ENCODE results near the gene SETDB2. TPM values are rescaled to one million over a fixed set of nuclear protein-coding genes. Genes with fewer than 3 reads are reported as not detected.

SETDB2 gene
- total RNA-seq, 1 donor, result 13.8 TPM

GRCh38 chr13:49539313-49539712 lies 95.2 kb downstream of the SETDB2 start:
- Histone ChIP-seq H3K4me3 (ENCODE audit: insufficient read depth, low read length) (no peak overlapping the region), H3K27ac (ENCODE audit: low read depth, low read length) (no peak overlapping the region), H2AFZ (ENCODE audit: low read length) (no peak overlapping the region), H3K36me3 (ENCODE audit: insufficient read depth, low read length) (peaks cover 30% of the 10 kb centered on the region), H4K20me1 (ENCODE audit: insufficient read depth, low read length) (no peaks in the 10 kb centered on the region), H3K27me3 (ENCODE audit: insufficient read depth, low read length) (no peaks in the 10 kb centered on the region), H3K4me2 (ENCODE audit: insufficient read depth, low read length) (no peak overlapping the region), H3K79me2 (ENCODE audit: insufficient read depth, low read length) (no peaks in the 10 kb centered on the region), H3K4me1 (ENCODE audit: insufficient read depth, low read length) (no peaks in the 10 kb centered on the region), H3K9me3 (ENCODE audit: low read depth, low read length) (no peaks in the 10 kb centered on the region)
- no peak for DNase-seq (ENCODE audit: insufficient read length, low spot score, missing footprints)
- TF ChIP-seq, protein P1, sequence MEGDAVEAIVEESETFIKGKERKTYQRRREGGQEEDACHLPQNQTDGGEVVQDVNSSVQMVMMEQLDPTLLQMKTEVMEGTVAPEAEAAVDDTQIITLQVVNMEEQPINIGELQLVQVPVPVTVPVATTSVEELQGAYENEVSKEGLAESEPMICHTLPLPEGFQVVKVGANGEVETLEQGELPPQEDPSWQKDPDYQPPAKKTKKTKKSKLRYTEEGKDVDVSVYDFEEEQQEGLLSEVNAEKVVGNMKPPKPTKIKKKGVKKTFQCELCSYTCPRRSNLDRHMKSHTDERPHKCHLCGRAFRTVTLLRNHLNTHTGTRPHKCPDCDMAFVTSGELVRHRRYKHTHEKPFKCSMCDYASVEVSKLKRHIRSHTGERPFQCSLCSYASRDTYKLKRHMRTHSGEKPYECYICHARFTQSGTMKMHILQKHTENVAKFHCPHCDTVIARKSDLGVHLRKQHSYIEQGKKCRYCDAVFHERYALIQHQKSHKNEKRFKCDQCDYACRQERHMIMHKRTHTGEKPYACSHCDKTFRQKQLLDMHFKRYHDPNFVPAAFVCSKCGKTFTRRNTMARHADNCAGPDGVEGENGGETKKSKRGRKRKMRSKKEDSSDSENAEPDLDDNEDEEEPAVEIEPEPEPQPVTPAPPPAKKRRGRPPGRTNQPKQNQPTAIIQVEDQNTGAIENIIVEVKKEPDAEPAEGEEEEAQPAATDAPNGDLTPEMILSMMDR (IDR thresholded peaks at IDR 0.05; ENCODE audit: extremely low read depth, low read depth, low read length), result no peak

GRCh38 chr13:49539746-49540145 lies 95.7 kb downstream of the SETDB2 start:
- Histone ChIP-seq H3K4me3 (ENCODE audit: insufficient read depth, low read length) (no peak overlapping the region), H3K4me1 (ENCODE audit: insufficient read depth, low read length) (no peaks in the 10 kb centered on the region), H4K20me1 (ENCODE audit: insufficient read depth, low read length) (no peaks in the 10 kb centered on the region), H3K36me3 (ENCODE audit: insufficient read depth, low read length) (peaks cover 30% of the 10 kb centered on the region), H3K27me3 (ENCODE audit: insufficient read depth, low read length) (no peaks in the 10 kb centered on the region), H3K4me2 (ENCODE audit: insufficient read depth, low read length) (no peak overlapping the region), H3K79me2 (ENCODE audit: insufficient read depth, low read length) (no peaks in the 10 kb centered on the region), H3K9me3 (ENCODE audit: low read depth, low read length) (no peaks in the 10 kb centered on the region), H3K27ac (ENCODE audit: low read depth, low read length) (no peak overlapping the region), H2AFZ (ENCODE audit: low read length) (no peak overlapping the region)
- TF ChIP-seq, protein P1 (IDR thresholded peaks at IDR 0.05; ENCODE audit: extremely low read depth, low read depth, low read length), result no peak
- no peak for DNase-seq (ENCODE audit: insufficient read length, low spot score, missing footprints)

GRCh38 chr13:49540552-49540951 lies 96.5 kb downstream of the SETDB2 start:
- H3K4me1 ChIP-seq (ENCODE audit: insufficient read depth, low read length), result no peaks in the 10 kb centered on the region
- H2AFZ ChIP-seq (ENCODE audit: low read length), result no peak overlapping the region
- H3K36me3 ChIP-seq (ENCODE audit: insufficient read depth, low read length), result peaks cover 34% of the 10 kb centered on the region
- no peak overlapping the region for H3K4me2 ChIP-seq (ENCODE audit: insufficient read depth, low read length)
- no peak overlapping the region for H3K27ac ChIP-seq (ENCODE audit: low read depth, low read length)
- no peak for DNase-seq (ENCODE audit: insufficient read length, low spot score, missing footprints)
- H3K4me3 ChIP-seq (ENCODE audit: insufficient read depth, low read length), result no peak overlapping the region
- no peaks in the 10 kb centered on the region for H3K9me3 ChIP-seq (ENCODE audit: low read depth, low read length)
- TF ChIP-seq, protein P1 (IDR thresholded peaks at IDR 0.05; ENCODE audit: extremely low read depth, low read depth, low read length), result no peak
- H3K27me3 ChIP-seq (ENCODE audit: insufficient read depth, low read length), result no peaks in the 10 kb centered on the region
- H3K79me2 ChIP-seq (ENCODE audit: insufficient read depth, low read length), result no peaks in the 10 kb centered on the region
- no peaks in the 10 kb centered on the region for H4K20me1 ChIP-seq (ENCODE audit: insufficient read depth, low read length)

DNA sequence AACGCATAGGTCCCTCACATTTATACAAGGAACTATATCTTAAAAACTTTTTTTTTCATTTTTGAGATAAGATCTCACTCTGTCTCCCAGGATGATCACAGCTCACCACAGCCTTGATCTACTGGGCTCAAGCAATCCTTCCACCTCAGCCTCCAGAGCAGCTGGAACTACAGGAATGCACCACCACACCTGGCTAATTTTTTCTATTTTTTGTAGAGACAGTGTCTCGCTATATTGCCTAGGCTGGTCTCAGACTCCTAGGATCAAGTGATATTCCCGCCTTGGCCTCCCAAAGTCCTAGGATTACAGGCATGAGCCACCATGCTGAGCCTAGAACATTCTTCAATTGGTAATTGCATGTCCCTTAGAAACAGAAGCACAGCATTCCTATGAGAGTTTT lies 99.6 kb downstream of the SETDB2 start:
- no peaks in the 10 kb centered on the region for H4K20me1 ChIP-seq (ENCODE audit: insufficient read depth, low read length)
- H3K4me3 ChIP-seq (ENCODE audit: insufficient read depth, low read length), result no peak overlapping the region
- H3K4me2 ChIP-seq (ENCODE audit: insufficient read depth, low read length), result no peak overlapping the region
- no peaks in the 10 kb centered on the region for H3K4me1 ChIP-seq (ENCODE audit: insufficient read depth, low read length)
- H3K27ac ChIP-seq (ENCODE audit: low read depth, low read length), result no peak overlapping the region
- no peaks in the 10 kb centered on the region for H3K79me2 ChIP-seq (ENCODE audit: insufficient read depth, low read length)
- no peak for DNase-seq (ENCODE audit: insufficient read length, low spot score, missing footprints)
- no peaks in the 10 kb centered on the region for H3K9me3 ChIP-seq (ENCODE audit: low read depth, low read length)
- no peak overlapping the region for H2AFZ ChIP-seq (ENCODE audit: low read length)
- H3K36me3 ChIP-seq (ENCODE audit: insufficient read depth, low read length), result peaks cover 51% of the 10 kb centered on the region
- TF ChIP-seq, protein P1 (IDR thresholded peaks at IDR 0.05; ENCODE audit: extremely low read depth, low read depth, low read length), result no peak
- no peaks in the 10 kb centered on the region for H3K27me3 ChIP-seq (ENCODE audit: insufficient read depth, low read length)

Other genes starting within 250 kb of the SETDB2 start
- gene MLNR, start 223.9 kb upstream of the SETDB2 start, total RNA-seq, result not detected in 2 replicates
- 3.2 and 3.6 TPM in 2 replicates for gene CDADC1, start 196.3 kb upstream of the SETDB2 start, total RNA-seq
- gene CAB39L, start 210 bp upstream of the SETDB2 start, total RNA-seq, result 12.3 and 15.6 TPM in 2 replicates
- gene PHF11, start 51.7 kb downstream of the SETDB2 start, total RNA-seq, result 29.7 and 35.4 TPM in 2 replicates
- gene RCBTB1, start 141.3 kb downstream of the SETDB2 start, total RNA-seq, result 26.4 and 27.4 TPM in 2 replicates
- gene ARL11, start 184.2 kb downstream of the SETDB2 start, total RNA-seq, result not detected in 2 replicates
- gene EBPL, start 247.2 kb downstream of the SETDB2 start, total RNA-seq, result 26.1 and 38.9 TPM in 2 replicates